HG03432 (cell line): ENCODE data around the gene ACOT8.
"Not testable (repeated sequence)": the region's sequence is repeated elsewhere in the genome, so short reads cannot be mapped to it uniquely, and the experiment has no call there.

ENCODE experiments used
- ATAC-seq: cut with Tn5 transposase; IDR thresholded peaks from one replicate; pipeline ENCODE4 v1.9.1; 2021; ENCODE audit warnings: mild to moderate bottlenecking, moderate library complexity; ENCODE audit not compliant: unreplicated experiment

The ACOT8 gene

DNA sequence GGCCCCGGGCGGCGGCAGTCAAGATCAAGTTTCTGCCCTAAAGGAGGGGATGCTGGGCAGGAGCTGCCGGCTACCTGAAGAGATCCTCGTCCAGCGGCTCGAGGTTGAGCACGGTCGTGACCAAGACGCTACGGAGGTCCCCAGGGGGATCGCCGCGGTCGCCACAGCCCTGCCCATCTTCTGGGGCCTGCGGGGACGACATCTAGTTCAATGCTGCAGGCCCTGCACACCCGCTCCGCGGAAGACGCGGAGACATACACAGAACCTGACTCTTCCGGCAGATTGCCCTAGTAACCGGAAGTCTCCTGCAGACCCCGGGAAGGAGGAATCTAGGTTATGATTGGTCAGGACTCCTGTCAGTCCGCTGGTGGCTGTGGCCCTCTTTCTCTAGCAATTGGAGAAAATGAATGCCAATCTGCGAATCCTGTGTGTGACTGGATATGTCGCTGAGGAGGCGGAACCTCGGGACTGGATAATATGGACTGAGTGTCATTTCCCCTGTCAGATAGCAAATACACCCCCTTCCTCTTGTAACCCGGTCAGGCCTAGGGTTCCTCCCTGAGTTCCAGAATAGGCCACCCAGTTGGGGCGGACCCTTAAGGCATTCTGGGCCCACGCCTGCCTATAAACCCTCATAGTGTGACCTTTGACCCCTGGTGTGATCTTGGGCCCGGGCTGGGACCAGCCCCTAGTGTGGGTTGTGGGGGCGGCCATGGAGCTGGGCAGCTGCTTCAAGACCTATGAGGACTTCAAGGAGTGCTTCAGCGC, at the start of gene ACOT8, which contains the start of gene ZSWIM3:
TSS of gene ACOT8 (minus strand) at position 279 of the 768 bp plus-strand sequence. CDS start at position 202, 77 bp downstream.
TSS of gene ZSWIM3 (plus strand) at position 501 of the 768 bp plus-strand sequence. CDS start at position 713, 212 bp downstream.
- peak; percentile 91 for ATAC-seq

DNA sequence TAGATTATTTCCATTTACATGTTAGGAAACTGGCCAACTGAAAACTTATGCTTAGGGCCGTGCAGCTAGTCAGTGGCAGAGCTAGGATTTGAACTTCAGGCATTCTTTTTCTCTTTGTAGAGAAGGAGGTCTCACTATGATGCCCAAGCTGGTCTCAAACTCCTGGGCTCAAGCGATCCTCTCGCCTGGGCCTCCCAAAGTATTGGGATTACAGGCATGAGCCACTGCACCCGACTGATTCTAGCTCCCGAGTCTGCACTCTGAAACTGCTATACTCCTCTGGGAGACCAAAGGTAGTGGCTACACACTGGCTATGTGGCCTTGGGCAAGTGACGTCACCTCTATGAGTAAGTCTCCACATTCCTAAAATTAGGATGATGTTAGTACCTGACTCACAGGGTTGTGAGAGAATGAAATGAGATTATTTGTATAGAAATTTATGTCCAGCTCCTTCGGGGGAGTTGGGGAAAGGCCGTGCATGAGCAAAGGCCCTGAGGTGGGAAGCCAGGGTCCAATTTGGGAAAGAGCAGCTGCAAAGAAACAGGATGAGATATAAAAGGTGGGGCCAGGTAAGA, 48.4 kb upstream of the ACOT8 start:
- ATAC-seq, result no peak

DNA sequence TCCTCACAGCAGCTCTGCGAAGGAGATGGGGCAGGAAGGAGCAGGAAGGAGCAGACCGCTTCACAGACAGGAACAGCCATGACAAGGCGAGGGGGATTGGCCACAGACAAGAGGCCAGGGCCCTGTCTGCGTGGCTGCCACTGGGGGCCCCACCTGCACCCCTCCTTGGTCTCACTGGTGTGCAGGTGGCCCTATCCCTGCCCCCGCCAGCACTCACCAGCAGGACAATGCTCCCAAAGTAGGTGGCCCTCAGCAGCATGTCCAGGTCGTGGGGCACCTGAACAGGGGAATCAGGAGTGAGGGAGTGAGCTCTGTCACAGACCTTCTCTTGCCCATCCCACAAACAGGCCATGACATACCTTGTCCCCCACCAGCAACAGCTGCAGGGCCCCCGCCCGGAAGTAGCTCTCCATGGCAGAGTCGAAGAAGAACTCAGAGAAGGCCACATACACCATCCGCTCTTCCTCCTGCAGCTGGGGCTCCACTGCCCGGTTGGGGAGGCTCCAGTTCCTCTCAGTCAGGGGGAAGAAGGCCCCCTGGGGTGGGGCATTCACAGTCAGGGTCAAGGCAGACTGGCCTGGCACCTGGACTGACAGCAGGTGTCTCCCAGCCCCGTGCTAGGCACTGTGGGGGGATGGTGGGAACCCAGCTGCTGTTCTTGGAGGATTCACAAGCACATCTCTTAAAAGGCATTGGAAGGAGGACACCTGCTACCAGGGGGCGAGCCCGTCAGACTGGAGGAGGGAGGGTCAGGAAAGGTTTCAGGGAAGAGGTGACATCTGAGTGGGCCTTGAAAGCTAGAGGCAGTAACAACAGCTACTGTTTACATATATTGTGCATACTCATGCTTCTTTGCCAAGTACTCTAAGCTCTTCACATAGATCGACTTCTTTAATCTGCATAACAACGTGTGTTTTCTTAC, 47.7 kb upstream of the ACOT8 start:
- no peak for ATAC-seq

DNA sequence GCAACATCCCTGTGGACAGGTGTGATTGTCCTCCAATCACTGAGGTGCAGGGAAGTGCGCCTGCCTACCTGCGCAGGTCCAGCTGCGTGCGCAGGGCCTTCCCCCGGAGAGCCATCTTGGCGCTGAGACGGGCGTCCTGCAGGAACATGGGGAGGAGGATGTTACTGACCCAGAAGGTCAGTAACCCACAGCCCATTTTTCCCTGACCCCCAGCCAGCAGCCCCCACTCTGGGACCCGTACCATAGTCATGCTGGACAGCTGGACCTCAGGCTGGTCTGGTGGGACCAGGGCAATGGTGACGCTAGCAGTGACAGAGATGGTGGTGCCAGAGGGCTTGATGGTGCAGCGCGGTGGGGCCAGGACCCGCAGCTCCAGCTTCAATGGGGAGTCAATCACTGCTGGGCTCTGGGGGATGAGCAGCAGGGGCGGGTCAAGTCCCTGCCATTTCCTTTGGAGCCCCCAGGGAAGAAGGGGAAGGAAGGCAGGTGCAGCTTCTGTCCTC, 45.1 kb upstream of the ACOT8 start:
- ATAC-seq, result no peak

DNA sequence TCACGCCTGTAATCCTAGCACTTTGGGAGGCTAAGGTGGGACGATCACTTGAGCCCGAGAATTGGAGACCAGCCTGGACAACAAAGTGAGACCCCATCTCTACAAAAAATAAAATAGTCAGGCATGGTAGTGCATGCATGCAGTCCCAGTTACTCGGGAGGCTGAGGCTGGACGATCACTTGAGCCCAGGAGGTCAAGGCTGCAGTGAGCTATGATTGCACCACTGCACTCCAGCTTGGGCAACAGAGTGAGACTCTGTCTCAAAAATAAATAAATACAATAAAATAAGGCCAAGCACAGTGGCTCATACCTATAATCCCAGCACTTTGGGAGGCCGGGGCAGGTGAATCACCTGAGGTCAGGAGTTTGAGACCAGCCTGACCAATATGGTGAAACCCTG, 44.1 kb upstream of the ACOT8 start:
- not testable (repeated sequence) for ATAC-seq

DNA sequence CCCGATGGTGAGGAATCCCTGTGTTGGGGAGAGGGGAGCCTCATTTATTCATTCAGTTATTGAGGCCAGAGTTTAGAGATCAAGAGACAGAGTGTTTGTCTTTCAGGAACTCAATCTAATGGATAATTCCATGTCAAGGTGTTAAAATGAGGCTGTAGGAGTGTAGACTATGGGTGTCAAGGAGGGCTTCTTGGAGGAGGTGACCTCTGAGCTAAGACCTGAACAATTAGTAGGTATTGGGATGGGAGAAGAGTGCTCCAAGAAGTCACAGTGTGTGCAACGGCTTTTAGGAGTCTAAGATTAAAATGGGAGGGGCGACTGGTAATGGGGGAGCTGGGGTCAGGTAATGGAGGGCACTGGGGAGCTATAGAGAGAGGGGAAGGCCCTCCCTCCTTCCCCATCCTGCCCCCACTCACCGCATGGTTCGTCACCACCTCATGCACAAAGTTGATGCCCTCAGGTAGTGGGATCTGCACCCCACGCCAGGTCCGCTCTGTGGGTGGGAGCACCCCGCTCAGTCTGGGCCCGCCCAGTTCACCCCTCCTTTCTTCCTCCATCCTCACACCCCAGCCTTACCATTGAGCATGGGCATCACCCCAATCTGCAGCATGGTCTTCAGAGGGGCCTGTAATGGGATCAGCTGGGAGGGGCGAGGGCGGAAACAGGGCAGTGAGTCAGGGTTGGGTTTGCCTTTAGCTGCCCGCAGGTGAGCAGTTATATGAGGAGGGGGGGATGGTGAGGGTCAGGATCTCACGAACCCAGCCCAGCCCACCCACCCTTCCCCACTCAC, 42.0 kb upstream of the ACOT8 start:
- ATAC-seq, result no peak

DNA sequence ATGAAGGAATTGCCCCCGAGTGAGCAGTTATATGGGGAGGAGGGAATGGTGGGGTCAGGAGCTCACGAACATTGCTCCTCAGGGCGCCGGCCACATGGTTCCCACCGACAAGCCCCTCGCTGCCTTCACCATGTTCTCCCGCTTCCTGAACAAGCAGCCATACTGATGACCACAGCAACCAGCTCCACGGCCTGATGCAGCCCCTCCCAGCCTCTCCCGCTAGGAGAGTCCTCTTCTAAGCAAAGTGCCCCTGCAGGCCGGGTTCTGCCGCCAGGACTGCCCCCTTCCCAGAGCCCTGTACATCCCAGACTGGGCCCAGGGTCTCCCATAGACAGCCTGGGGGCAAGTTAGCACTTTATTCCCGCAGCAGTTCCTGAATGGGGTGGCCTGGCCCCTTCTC, 41.1 kb upstream of the ACOT8 start:
- ATAC-seq, result no peak

DNA sequence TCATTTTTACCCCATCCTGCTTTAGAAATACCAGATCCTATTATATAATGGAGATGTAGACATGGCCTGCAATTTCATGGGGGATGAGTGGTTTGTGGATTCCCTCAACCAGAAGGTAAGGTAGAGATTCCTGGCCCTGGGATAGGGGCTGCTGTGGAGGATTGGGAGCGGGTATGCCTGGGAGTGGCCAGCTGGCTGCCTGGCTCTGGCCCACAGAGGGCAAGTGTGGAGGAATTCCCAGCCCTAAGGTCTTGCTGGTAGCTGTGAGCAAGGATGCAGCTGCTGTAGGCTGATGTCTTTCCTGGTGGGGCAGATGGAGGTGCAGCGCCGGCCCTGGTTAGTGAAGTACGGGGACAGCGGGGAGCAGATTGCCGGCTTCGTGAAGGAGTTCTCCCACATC, 40.5 kb upstream of the ACOT8 start:
- ATAC-seq, result no peak

DNA sequence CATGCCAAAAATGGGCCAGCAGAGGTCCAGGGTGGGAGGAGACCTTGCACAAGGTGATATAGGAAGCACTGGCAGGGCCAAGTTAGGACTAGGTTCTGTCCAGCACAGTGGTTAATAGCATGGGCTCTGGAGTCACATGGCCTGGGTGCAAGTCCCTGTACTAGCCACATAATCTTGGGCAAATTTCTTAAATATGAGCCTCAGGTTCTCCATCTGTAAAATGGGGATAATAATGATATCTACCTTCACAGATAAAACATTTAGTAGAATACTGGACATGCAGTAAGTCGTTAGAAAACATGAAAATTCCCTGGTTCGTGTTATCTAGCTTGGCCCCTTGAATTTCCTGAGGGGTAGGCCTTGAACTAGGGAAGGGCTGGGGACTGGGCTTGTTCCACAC, 40.1 kb upstream of the ACOT8 start:
- ATAC-seq, result no peak

DNA sequence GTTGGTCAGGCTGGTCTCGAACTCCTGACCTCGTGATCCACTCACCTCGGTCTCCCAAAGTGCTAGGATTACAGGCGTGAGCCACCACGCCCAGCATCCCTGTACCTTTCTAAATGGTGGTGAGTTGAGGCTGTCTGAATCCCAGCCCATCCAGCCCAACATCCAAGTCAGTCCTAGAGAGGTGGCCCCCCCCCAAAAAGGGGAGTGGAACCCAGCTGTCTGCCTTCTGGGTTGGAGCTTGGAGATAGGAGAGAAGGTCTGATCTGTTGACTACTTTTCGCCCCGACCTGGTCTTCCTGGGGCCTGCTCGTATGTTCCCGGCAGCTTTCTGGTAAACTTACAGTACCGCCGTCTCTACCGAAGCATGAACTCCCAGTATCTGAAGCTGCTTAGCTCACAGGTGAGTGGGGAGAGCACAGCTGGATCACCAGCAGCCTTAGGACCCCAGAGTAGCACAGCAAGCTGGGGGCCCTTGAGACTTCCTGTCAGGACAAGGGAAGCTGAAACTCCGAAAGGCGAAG, 39.5 kb upstream of the ACOT8 start:
- ATAC-seq, result no peak

DNA sequence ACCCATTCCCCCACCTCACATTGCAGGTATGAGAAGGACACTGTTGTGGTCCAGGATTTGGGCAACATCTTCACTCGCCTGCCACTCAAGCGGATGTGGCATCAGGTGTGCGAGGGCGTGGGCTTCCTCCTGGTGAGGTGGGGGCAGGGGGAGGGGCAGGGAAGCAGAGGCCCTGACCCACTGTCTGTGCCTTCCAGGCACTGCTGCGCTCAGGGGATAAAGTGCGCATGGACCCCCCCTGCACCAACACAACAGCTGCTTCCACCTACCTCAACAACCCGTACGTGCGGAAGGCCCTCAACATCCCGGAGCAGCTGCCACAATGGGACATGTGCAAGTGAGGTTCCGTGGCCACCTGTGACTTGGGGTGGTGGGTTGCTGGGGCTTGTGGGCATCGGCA, 37.6 kb upstream of the ACOT8 start:
- no peak for ATAC-seq

DNA sequence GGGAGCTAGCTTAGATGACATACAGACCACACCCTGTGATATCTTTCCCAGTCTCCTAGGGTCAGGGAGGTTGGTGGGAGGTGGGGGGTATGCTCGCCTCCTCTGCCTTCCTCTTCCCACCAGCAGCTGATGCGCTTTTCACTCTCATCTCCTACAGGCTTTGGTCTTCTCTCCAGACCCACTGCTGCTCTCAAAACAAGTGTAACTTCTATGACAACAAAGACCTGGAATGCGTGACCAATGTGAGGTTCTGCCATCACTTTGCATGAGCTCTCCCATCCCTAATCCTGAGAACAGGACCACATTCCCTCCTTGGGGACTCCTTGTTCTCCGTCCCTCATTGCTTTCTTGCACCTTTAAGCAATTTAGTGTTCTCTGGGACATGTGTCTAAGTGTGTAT, 36.6 kb upstream of the ACOT8 start:
- ATAC-seq, result no peak

DNA sequence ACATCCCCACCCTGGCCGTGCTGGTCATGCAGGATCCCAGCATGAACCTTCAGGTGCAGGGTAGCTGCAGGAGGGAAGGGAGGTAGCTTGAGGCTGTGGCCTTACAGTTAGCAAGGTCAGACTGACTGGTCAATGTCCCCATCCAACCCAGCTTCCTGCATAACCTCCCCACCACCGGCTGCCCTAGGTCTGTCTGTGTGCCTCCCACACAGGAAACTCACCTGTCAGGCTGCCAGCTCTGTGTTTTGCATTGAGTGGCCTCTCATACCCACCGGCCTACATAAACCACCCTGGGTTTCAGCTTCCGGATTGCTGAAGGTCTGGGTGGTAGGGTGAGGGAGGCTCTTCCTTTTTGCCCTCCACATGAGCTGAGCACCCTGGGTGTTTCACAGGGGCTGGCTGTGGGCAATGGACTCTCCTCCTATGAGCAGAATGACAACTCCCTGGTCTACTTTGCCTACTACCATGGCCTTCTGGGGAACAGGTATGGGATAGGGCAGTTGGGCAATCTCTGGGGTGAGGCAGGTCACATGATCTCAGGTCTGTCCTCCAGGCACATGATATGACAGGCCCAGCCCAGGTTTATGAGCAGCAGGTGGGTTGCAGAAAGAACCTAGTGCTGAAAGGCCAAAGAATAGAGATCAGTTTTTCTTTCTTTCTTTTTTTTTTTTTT, 35.8 kb upstream of the ACOT8 start:
- no peak for ATAC-seq

DNA sequence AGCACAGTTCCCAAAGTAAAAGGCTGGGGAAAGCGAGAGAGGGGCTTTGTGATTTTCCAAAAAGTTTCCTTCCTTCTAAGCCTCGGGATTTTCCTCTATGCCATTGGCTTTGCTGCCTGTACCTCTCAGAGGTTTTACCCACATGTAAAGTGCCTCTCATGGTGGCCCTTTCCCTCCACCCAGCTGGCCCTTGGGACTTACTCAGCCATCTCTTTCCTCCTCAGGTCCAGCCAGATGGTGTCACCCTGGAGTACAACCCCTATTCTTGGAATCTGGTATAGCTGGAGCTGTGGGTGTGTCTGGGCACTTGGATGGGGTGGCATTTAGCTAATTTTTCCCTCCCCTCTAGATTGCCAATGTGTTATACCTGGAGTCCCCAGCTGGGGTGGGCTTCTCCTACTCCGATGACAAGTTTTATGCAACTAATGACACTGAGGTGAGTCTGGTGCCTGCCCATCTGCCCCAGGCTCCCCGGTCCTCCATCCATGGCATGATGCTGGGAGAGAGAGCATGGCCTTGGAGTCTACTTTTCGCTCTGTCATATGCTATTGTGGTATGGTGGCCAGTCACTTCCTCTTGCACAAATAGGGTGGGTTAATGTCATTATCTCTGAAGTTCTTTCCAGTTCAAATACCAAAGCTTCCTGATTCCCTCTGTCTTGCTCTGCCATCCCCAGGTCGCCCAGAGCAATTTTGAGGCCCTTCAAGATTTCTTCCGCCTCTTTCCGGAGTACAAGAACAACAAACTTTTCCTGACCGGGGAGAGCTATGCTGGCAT, 35.0 kb upstream of the ACOT8 start:
- ATAC-seq, result no peak

DNA sequence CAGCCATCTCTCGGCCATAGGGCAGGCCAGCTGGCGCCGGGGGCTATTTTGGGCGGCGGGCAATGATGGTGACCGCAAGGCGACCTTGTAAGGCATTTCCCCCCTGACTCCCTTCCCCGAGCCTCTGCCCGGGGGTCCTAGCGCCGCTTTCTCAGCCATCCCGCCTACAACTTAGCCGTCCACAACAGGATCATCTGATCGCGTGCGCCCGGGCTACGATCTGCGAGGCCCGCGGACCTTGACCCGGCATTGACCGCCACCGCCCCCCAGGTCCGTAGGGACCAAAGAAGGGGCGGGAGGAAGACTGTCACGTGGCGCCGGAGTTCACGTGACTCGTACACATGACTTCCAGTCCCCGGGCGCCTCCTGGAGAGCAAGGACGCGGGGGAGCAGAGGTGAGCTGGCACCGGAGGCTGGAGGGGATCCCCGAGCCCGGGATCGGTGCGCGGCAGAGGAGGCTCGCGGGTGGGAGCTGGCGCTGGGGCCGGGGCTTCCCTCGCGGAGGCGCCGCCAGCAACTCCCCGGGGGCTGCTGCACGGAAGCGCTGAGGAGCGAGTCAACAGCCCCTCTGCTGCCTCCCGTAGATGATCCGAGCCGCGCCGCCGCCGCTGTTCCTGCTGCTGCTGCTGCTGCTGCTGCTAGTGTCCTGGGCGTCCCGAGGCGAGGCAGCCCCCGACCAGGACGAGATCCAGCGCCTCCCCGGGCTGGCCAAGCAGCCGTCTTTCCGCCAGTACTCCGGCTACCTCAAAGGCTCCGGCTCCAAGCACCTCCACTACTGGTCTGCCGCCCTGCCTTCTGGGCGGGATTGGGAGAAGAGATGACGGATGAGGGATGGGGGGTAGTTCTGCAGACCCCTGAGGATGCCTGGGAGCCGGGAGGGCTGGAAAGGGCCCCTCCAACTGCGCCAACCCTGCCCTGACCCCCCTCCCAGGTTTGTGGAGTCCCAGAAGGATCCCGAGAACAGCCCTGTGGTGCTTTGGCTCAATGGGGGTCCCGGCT, 34.1 kb upstream of the ACOT8 start, which contains the start of the genes CTSA and NEURL2:
TSS of gene CTSA (plus strand) at position 351 of the 999 bp plus-strand sequence. CDS start at position 585, 234 bp downstream.
TSS of gene NEURL2 (minus strand) at position 224 of the 999 bp plus-strand sequence. CDS start at position 7, 217 bp downstream.
- peak; percentile 71 for ATAC-seq

DNA sequence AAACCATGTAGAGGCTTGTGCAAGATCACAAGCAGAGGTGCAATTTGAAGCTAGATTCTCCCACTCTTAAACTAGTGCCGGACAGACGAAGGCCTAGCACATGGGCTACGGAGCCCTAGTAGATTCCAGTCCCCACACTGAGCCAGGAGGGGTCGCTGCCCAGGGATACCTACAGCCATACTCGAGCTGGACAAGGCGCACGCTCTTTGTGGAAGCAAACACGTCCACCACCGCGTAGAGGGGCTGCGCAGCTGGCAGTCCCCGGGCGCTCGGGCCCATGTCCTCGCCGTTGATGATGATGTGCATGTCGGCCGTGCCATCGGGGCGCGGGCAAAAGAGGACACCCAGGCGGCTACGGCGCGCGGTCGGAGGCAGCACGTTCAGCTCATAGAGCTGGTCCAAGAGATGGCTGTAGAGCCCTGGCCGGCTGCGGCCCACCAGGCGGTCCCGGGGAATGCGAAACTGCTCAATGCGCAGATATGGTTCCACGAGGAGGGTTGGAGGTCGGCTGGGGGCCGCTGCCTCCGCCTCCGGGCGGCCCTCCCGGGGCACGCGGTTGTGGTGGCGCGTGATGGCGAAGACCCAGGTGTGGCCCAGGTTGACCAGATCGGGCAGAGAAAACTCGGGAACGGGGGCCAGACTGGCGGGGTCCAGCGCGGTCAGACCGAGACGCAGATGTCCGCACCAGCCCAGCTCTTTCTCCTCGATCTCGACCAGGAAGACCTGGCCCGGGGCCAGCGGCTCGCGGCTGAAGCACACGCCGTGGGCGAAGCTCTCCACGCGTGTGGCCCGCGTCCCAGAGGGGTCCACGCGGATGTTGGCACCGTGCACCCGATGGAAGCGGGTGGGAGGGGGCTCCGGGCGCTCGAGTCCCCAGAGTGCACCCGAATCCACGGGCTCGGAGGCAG, 33.1 kb upstream of the ACOT8 start:
- ATAC-seq, result peak; percentile 24
